Measurements from ENCODE around the gene LEFTY2.
"Not testable (repeated sequence)": the region's sequence is repeated elsewhere in the genome, so short reads cannot be mapped to it uniquely, and the experiment has no call there.

Gene LEFTY2

DNA sequence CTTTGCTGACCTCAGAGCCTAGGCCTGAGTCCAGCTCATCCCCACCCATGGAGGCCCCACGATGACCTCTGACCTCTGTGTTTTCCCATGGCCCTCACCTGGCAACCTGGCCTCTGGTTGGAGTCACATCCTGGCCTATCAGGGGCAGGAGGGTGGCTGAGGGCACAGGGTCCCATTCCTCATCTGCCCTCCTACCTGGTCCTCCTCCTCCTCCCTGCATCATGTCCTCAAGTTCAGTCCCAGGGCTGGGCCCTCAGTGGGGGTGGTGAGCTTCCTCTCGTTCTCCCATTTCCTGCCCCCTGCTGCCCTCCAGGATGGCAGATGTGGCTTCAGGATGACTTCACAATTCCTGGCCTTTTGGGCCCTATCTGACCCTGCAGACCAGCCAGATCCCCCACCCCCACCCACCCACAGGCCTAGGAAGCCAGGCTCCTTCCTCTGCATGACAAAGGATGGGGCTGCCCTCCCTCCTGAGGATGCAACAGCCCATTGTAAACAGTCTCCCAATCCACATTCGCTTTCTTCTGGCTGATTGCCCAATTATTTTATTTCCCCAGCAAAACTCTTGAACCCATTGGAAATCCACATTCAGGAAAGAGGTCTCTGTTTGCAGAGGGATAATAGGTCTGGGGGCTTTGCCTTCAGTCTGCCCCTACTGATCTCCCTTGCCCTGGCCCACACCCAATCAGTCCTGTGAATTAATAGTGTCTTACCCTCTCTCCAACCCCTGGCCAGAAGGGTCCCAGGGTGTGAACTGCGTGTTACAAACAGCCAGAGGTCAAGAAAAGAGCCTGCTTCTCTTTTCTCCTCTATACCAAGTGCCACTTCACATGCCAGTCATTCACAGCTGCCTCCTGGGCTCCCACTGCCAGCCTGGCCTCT, 41.7 kb downstream of the LEFTY2 start:
- no peak for DNase-seq (ENCODE audit: low spot score)

DNA sequence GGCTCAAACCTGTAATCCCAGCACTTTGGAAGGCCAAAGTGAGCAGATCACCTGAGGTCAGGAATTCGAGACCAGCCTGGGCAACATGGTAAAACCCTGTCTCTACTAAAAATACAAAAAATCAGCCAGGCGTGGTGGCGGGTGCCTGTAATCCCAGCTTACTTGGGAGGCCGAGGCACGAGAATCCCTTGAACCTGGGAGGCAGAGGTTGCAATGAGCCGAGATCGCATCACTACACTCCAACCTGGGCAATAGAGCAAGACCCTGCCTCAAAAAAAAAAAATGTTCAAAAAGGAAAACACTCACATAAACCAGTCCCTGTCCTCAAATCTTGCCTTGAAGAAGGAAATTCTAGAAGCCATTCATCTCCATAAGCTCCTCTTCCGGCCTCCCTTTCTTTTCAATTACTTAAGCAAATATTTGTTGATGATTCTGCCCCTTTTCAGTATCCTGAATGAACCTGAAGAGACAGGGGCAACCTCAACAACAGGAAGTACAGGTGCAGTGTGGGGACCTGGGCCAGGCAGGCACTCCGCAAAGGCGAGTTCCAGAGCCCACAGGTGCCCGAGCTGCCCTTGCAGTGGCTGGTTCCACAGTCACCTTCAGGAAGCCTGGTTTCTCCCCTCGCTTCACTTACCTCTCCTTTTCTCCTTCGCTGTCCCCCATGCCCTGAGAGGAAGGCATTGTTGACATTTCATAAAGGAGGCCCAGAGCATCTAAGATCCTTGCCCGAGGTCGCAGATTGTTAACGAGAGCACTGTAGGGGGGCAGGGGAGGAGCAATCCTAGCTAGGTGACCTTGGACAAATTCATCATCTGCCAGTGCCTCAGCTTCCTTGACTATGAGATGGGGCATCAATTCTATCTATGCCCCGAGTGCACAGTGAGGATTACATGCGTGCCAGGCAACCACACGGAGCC, 43.2 kb downstream of the LEFTY2 start:
- no peak for DNase-seq (ENCODE audit: low spot score)

DNA sequence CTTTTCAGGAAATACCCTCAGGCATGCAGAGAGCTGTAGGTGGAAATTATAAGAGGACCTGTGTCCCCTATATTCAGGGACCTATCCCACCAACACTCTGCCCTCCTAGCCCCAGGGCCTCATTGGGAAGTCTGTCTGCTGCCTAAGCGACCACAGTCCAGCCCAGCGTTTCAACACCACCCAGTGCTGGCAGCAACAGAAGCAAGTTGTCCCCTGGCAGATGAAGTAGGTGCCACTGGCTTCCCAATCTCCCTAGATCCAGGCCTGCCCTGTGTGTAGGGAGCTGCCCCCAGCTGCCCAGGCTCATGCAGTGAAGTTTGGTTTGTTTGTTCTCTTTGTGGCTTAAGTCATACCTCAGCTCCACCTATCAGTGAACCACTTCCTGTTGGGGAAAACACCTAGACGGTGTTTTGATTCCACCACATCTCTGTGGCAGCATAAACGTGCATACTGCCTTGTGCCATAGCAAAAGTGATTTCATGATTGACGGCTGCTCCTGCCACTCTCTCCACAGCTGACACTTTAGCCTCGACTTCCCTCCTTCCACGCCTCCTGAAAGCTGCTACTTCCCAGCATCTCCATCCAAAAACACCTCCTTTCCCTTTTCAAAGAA, 44.0 kb downstream of the LEFTY2 start:
- DNase-seq (ENCODE audit: low spot score): no peak

DNA sequence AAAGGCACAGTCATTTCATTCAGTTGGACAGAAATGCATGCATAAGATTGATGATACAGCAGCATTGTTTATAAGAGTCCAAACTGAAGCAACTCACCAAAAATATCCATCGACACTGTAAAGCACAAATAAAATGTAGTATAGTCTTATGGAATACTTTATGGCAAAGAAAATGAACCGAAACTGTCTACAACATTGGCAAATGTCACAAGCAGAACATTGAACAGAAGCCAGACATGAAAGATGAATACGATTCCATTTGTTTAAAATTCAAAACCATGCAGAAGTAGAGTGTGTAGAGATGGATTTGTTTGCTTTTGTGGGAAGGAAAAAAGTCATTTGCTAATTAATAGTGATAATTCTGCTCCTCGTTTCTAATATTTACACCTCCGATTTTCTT, 44.5 kb downstream of the LEFTY2 start:
- DNase-seq (ENCODE audit: low spot score): no peak

DNA sequence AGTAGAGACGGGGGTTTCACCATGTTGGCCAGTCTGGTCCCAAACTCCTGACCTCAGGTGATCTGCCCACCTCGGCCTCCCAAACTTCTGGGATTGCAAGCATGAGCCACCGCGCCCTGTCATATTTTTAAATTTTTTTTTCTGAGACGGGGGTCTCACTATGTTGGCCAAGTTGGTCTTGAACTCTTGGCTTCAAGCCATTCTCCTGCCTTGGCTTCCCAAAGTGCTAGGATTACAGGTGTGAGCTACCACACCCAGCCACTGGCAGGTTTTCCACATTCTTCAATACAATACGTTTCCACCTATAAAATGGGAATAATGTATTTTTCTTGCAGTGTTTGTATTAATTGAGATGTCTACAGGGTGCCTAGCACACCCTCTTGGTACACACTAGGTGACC, 48.7 kb downstream of the LEFTY2 start:
- no peak for DNase-seq (ENCODE audit: low spot score)

DNA sequence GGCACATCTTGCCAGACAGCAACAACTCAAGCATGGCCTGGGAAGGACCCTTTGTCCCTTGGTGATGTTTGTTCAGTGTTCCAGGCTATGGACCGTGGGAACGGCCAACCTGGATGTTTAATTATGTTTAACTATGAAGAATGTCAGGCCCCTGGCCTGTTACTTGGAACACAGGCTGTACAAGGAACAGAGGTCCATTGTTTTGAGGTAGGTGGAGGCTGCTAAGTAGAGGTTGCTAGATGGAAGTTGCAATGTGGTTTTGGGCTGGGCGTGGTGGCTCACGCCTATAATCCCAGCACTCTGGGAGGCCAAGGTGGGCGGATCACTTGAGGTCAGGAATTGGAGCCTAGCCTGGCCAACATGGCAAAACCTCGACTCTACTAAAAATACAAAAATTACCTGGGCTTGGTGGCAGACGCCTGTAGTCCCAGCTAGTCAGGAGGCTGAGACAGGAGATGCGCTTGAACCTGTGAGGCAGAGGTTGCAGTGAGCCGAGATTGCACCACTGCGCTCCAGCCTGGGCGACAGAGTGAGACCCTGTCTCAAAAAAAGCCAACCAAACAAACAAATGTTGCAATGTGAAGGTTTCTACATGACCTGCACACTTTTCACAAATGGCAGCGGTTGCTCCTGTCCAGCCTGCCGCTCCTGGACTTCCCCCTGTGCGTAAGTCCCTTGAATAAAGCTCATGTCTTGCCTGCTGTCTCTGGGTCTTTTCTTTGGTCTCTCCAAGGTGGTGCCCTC, 49.6 kb downstream of the LEFTY2 start:
- no peak for DNase-seq (ENCODE audit: low spot score)

DNA sequence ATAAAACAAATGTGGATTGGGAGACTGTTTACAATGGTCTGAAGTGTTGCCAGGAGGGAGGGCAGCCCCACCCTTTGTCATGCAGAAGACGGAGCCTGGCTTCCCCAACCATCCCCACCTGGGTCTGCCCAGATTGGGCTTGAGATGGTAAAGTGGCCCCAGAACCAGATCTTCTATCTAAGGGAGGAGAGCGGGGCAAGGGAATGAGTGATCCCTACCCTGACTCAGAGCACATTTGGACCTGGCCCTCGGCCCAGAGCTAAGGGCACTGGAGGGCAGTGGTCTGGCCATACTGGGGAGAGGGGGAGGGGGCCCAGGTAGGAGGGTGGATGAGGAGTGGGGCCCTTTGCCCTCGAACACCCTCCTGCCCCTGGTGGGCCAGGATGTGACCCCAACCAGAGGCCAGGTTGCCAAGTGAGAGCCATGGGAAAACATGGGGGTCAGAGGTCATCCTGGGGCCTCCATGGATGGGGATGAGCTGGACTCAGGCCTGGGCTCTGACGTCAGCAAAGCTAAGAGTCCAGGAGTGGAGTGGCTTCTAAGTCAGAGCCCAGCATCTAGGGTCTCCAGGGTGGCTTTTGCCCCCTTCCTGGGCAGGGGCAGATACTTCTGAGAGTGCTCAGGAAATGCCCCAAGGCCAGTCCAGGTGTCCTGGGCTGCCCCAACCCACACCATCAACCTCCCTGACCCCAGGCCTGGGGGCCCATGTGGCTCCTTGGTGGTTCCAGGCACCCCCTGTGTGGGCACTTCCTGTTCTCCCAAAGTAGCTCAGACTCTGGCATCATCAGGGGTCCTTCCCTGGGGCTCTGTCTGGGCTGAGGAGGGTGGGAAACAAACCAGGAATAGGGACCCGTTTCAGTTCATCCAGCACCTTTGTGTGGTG, 50.4 kb downstream of the LEFTY2 start:
- no peak for DNase-seq (ENCODE audit: low spot score)

DNA sequence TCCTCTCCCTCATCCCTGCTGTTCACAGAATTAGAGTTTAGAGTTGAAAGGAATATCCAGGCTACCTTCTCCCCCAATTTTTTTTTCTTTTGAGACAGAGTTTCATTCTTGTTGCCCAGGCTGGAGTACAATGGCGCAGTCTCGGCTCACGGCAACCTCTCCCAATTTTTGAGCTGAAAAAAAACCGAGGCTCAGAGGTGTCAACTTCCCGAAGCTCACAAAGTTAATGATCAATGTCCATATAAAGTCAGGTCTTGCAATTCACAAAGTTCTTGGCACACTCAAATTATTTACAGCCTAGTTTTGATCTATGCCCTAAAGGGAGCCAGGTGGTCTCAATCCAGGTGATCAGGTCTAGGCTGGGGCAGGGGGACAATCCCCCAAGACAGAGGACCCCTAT, 51.3 kb downstream of the LEFTY2 start:
- no peak for DNase-seq (ENCODE audit: low spot score)

DNA sequence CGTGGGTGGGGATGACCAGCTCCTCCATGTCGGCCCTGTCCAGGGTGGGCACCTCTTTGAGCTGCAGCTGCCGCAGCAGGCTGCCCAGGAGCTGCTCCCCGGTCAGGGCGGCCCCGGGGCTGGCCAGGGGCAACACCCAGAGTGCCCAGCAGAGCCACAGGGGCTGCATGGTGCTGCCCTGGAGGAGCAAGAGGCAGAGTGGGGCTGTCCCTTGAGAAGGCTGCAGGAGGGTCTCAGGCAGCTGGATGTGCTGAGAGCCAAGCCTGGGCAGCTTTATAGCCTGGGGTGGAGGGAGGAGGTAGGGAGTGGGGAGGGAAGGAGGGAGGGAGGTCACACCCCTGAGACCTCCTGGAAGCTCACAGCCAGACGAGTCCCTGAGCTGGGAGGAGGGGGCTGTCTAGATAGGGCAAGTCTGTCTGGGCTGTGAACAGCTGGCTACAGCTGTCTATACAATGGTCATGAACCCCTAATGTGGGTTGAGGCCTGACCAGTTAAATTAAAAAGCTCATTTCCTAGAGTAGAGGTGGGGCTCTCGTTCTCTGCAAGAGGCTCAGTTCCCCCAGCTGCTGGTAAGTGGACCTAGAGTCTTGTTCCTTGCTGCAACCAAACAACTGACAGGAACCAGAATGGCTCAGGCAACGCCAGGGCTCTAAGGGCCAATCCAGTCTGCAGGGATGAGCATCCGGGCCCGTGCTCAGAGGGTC, 52.0 kb downstream of the LEFTY2 start, which contains the start of gene LEFTY1:
TSS of gene LEFTY1 (minus strand) at position 249 of the 704 bp plus-strand sequence. CDS start at position 169, 80 bp downstream.
- no peak for DNase-seq (ENCODE audit: low spot score)

DNA sequence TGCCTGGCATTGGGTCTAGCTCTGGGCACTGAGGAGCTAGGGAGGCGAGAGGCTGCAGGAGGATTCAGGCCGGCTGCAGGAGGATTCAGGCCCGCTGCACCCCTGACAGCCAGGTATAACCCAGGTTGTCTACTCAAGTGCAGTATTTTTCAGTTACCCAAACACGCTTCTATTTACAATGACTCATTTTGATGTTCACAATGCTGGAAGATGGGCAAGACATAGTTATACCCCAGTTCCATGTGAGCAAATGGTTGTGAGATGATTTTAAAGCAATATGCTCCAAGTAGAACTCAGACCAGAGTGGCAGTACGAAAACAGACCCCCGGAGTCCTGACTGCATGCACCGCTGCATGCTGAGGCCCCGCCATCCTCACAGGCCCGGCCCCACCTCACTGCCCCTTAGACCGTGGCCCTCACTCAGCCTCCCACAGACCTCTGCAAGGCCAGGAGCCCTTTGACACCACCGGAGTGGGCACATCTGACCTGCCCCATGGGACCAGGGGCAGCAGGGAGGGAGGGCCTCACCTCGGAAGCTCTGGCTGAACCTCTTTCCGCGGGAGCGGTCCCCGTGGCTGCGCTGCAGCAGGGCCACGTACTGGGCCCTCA, 52.6 kb downstream of the LEFTY2 start:
- no peak for DNase-seq (ENCODE audit: low spot score)

DNA sequence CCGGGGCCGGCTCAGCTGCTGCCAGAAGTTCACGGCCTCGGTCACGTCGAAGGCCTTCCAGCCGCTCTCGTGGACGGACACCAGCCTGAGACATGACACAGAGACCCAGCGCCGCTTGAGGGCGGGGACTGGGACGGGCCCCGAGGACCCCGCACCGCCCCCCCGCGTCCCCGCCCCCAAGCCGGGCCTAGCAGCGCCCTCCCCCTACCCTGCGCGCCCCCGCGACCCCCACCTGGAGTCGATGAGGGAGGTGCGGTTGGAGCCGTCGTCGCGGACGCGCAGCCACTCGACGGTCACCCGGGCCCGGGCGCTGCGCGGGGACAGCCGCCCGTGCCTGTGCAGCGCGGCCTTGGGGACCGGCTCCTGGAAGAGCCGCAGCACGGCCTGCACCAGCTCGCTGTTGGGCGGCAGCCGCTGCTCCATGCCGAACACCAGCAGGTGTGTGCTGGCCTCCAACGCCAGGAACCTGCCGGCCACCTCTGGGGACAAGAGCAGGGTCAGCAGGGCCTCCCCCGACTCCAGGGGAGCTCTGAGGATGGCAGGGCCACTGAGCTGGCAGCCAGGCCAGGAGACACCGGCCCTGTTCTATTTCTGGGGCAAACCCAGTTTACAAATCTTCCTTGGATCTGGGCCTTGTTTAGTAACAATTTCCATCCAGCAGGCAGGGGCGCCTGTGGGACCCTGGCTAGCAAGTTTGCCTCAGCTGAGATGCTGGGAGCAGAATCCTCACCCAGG, 53.3 kb downstream of the LEFTY2 start:
- DNase-seq (ENCODE audit: low spot score): not testable (repeated sequence)

DNA sequence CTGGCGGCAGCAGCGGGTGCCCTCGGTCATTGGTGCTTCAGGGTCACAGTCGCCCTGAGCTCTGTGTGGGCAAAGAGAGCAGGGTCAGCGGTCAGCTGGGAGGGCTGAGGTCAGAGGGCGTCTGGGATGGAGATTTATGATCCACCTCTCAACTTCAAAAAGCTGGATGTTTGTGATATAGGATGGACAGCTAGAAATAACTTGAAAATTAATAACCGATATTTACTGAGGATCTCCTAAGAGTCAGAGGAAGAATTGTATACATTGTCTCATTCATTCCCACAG, 54.0 kb downstream of the LEFTY2 start:
- no peak for DNase-seq (ENCODE audit: low spot score)
